G401.6 (cell line): ENCODE results near the gene ZFP36.

ENCODE experiments used
- FAIRE-seq: peaks from 2 replicates; lab custom pipeline; 2012; peaks lifted over from hg19 to GRCh38; lab: Jason Lieb, UNC

The ZFP36 gene

GRCh38 chr19:39420769-39421168 lies 14.1 kb downstream of the ZFP36 start:
- FAIRE-seq = no peak

DNA sequence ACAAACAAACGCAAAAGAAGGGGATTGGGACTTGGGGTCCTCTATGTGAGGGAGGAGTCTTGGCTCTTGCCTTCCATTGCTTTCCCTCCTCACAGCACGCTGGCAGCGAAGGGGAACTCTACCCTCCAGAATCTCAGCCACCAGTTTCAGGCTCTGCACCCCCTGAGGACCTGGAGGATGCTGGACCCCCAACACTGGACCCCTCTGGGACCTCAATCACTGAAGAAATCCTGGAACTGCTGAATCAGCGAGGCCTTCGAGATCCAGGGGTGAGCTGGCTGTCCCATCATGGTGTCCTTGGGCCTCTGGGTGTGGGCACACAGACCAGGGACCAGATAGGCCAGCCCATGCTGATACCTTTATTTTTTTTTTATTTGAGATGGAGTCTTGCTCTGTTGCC lies 15.4 kb downstream of the ZFP36 start:
- FAIRE-seq = no peak

- FAIRE-seq = no peak
These were observed 16.8 kb downstream of the ZFP36 start for GRCh38 chr19:39423258-39424086.

DNA sequence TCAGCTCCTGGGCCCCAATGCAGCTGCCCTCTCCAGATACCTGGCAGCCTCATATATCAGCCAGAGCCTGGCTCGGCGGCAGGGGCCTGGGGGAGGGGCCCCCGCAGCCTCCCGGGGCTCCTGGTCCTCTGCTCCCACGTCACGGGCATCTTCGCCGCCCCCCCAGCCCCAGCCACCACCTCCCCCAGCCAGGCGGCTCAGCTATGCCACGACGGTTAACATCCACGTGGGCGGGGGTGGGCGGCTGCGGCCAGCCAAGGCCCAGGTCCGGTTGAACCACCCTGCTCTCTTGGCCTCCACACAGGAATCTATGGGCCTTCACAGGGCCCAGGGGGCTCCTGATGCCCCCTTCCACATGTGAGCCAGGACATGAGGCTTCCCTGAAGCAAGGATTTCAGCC lies 18.3 kb downstream of the ZFP36 start:
- no peak for FAIRE-seq

DNA sequence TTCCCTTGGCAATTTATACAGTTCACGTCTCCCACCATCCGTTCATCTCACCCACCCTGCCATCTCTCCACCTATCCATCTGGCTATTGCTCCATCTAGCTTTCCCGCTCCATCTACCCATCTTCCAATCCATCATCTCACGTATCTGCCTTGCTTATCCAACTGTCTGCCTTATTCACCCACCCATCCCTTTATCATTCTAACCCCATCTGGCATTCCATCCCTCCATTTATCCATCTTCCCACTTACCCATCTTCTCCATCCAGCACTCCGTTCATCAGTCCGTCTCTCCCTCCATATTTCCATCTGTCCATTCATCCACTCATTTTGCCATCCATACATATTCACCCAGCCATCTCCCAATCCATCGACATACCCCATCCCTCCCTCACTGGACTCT lies 19.1 kb downstream of the ZFP36 start:
- no peak for FAIRE-seq

DNA sequence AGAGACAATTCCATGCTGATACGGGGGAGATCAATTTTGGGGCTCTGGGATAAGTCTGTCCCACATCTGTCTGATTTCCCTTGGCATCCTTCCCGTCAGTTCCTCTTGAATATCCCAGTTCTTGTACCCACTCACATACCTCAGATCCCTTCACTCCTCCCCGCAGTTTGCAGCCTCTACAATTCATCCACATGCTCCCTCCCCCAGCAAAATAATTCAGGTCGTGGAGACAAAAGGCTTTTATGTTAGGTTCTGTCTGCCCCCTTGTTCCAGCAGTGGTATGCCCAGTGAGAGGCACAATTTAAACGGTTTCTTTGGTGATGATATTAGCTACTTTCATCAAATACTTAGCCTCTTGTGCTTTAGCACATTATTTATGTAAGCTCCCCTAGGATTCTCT lies 19.5 kb downstream of the ZFP36 start:
- no peak for FAIRE-seq

GRCh38 chr19:39427707-39428106 lies 21.1 kb downstream of the ZFP36 start:
- FAIRE-seq = no peak

DNA sequence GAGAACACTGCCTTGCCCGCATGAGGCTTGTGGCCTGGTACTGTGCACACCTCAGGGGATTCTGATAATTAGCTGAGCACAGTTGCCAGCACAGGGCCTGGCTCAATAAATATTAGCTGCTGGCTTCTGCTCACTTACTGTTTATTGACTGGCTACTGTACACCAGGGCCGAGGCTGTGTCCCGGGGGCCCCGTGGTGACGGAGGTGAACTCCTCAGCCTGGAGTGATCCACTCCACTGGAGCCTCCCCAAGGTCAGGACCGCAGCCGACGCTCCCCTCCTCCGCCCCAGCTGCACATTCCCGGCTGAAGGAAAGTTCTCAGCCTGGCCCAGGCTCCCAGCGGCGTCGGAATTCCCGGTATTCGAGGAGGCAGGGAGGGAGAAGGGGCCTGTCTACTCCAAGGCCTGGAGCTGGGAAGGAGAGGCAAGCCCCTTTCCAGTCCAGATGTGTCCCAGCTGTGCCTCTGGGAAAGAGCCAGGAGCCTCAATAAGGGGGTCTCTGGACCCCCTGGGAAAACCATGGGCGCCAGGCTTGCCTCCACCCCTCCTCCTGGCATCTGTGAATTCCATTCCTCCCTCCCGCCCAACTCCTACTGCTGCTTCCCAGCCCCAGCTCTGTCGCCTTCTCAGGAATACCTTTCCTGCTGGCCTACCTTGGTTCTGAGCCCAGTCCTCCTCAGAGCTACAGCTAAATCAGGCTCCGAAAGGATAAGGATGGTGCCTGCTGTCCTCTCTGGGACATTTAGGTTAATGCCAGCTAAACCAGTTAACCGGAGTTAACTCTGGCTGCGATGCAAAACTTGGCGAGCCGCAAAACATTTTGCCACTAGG lies 21.9 kb downstream of the ZFP36 start:
- peak; percentile 92 for FAIRE-seq

- FAIRE-seq = peak; percentile 99
These were observed 24.3 kb downstream of the ZFP36 start for GRCh38 chr19:39430675-39431593.

GRCh38 chr19:39432677-39433025 lies 26.0 kb downstream of the ZFP36 start:
- no peak for FAIRE-seq

DNA sequence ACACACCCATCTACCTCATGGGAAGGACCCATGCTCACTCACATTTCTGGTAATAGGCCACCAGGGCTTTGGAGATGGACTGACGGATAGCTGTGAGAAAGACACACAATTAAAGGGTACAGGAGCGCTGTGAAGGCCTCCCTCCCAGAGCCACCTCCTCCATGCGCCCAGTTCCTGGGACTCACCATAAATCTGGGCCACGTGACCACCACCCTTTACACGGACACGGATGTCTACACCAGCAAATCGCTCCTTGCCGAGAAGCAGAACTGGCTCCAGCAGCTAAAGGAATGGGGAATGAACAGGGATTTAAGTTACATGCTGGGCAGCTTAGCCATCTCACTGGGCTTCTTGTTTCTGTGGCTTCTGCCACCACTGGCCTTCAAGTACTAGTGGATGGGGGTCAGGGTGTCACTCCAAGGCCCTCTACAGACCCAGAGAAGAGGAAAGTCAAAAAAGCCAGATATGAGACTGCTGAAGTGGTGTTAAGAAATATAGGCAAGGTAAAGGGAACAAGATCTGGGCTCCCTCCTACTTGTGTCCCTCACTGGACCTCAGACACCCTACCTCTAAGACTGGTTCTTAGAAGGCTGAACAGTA lies 26.9 kb downstream of the ZFP36 start:
- no peak for FAIRE-seq

- FAIRE-seq = no peak
These were observed 27.8 kb downstream of the ZFP36 start for GRCh38 chr19:39434123-39435076.

DNA sequence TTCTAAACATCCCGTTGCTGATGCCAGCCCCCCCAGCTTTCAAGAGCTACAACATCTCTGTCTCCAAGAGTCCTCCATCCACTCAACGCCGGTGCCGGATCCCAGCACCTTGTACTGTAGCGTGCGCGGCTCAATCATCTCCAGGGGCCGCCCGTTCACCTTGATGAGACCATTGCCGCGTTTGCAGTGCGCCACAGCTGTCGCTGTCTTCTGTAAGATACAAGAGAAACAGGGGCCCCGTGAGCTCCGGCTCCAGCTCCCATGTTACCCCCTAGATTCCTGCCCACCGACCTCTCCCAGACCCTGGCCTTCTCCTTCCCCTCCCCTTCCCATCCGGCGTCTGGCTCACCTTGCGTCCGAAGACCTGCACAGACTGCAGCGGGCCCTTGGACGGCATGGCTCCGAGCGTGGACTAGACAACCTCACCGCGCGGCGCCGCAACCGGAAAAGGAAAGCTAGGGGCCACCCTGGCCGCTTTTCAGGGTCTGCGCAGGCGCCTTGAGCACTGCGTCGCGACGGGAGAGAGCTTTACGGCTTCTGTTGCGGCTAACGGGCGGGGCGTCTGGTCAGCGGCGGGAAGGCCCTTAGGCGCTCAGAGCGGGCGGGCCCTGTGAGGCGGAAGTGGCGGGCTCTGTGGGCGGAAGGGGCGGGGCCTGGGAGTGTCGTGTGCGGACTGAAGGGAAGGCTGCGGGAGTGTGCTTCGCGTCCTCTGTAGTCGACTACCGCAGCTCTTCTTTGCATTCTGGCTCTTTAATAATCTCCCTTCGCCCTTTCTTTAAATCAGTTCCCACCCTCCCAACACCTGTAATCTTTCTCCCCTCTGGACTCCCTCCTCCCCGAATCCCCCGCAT lies 29.1 kb downstream of the ZFP36 start, which contains the start of gene RPS16:
Gene RPS16 (minus strand): TSS at position 451 of the 851 bp plus-strand sequence. CDS start 54 bp downstream, at position 397.
- peak; percentile 95 for FAIRE-seq

GRCh38 chr19:39436350-39436716 lies 29.7 kb downstream of the ZFP36 start:
- FAIRE-seq = no peak

DNA sequence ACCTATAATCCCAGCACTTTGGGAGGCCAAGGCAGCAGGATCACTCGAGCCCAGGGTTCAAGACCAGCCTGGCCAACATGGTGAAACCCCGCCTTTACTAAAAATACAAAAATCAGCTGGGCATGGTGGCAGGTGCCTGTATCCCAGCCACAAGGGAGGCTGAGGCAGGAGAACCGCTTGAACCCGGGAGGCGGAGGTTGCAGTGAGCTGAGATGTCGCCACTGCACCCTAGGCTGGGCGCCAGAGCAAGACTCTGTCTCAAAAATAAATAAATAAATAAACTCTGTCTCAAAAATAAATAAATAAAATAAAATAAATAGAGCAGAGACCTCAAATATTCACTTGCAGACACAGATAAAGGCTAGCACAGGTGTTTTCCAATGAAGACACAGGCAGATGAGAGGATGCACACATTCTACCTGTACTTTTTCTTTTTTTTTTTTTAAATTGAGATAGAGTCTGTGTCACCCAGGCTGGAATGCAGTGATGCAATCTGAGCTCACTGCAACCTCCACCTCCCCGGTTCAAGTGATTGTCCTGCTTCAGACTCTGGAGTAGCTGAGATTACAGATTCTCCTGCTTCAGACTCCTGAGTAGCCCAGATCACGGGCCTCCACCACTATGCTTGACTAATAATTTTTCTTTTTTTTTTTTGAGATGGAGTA lies 31.8 kb downstream of the ZFP36 start:
- no peak for FAIRE-seq

GRCh38 chr19:39444598-39445195 lies 38.0 kb downstream of the ZFP36 start:
- no peak for FAIRE-seq

- FAIRE-seq = peak; percentile 89
These were observed 38.8 kb downstream of the ZFP36 start, which contains the start of gene SUPT5H for GRCh38 chr19:39445196-39446111. SUPT5H (plus strand) TSS chr19:39445582; CDS start chr19:39445891, 309 bp downstream.
